ENCODE measurements around the gene DIABLO.

GRCh38 chr12:122208073-122208820 lies 17.6 kb downstream of the DIABLO start:
- TF ChIP-seq CTCF (IDR thresholded peaks at IDR 0.05; ENCODE audit: low read depth, low read length) = no peak
- no peak for TF ChIP-seq EZH2phosphoT487 (IDR thresholded peaks at IDR 0.05; ENCODE audit: low read depth)

Data from OCI-LY3 (cell line).